ENCODE measurements around the gene TTC7B. TPM values are rescaled to one million over a fixed set of nuclear protein-coding genes. Genes with fewer than 3 reads are reported as not detected.

Gene TTC7B
- total and polyA plus RNA-seq, 2 experiments from 2014 or later, result 5.2 to 28.2 TPM

DNA sequence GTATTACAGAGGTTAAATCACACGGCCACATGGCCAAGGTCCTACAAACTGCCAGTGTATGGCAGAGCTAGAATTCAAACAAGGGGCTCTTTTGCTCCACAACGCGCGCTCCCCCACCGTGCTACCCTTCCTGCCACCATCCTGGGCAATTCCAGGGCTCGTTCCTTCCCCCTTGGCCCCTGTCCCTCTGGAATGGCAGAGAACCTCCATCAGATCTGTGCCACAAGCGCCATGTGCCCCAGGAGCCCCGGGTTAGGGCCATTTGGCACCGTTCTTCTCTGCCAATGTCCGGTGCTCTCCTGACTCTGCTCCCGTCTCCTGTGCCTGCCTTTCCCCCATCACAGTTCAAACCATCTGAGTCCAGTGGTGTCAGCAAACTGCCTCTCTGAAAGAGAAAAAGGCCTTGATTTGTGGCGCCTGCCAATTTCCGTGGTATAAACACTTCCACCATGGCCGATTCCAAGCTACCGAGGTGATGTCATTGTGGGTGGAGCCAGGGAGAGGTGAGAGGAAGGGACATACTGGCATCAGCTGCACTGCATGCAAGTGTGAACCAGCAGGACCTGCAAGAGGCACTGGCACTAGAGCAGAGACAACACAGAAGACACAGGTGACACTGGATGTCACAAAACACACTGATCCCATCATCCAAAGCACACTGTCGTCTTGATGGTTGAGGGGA is 256.3 kb downstream of the TTC7B start:
- no peaks in the 10 kb centered on the region for H3K9me2 ChIP-seq (ENCODE audit: insufficient read depth)
- in situ Hi-C loops (cut with MboI), result no loop called here
- no peak overlapping the region for H2AFZ ChIP-seq
- H3F3A ChIP-seq (ENCODE audit: insufficient read depth), result no peaks in the 10 kb centered on the region
- no peak overlapping the region for H3K9ac ChIP-seq
- H3K79me2 ChIP-seq (ENCODE audit: insufficient read depth), result no peaks in the 10 kb centered on the region
- DNase-seq, result no peak
- H3K4me2 ChIP-seq (ENCODE audit: unreplicated experiment), result no peak overlapping the region
- no peak overlapping the region for H3K4me3 ChIP-seq
- no peaks in the 10 kb centered on the region for H4K20me1 ChIP-seq (ENCODE audit: insufficient read depth)
- TF ChIP-seq EZH2phosphoT487 (IDR thresholded peaks at IDR 0.05; ENCODE audit: insufficient read depth, low read depth), result no peak
- TF ChIP-seq EZH2 (IDR thresholded peaks at IDR 0.05; ENCODE audit: insufficient read depth, poor library complexity, severe bottlenecking), result no peak
- no peaks in the 10 kb centered on the region for H3K9me3 ChIP-seq (ENCODE audit: low read depth)
- H3K4me1 ChIP-seq (ENCODE audit: insufficient read depth), result no peaks in the 10 kb centered on the region
- H3K27ac ChIP-seq, result no peak overlapping the region
- no peaks in the 10 kb centered on the region for H3K36me3 ChIP-seq (ENCODE audit: low read depth)
- 85 to 89% methylated on average over 16 of the region's 16 CpGs for WGBS, 2 experiments (ENCODE audit: low coverage in 1 of 2, low lambda C conversion rate in 2 of 2, missing lambda C conversion rate in 2 of 2)
- H3K27me3 ChIP-seq (replicated peaks; ENCODE audit: insufficient read depth), result no peaks in the 10 kb centered on the region

DNA sequence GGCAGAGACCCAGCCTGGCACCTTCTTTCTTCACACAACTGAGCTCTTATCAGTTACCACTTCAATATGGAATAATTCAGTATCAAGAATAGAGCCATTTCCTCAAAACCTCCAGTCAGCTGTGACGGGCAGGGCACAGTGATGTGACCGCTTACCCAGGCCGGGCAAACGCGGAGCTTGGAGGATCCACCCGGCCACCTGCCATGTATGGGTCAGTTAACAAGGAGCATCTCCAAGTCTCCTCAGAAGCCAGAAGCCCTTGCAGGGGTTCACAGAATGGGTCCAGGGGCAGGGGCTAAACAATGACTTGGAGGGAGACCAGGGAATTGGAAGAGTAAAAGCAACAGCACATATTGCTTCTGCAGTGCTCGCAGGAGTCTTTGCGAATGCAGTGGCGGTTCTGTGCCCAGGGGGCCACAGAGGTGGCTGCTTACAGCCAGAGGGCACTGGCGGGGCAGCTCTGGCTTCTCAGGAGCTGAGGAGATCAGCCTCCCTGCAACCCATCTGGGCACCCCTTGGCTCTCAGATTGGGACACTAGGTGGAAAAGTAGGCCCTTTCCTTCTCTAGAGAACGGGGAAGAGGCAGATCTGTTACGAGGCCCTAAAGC is 257.1 kb downstream of the TTC7B start:
- in situ Hi-C loops (cut with MboI), result no loop called here
- no peaks in the 10 kb centered on the region for H3F3A ChIP-seq (ENCODE audit: insufficient read depth)
- 97 to 98% methylated on average over 12 of the region's 12 CpGs for WGBS, 2 experiments (ENCODE audit: low coverage in 1 of 2, low lambda C conversion rate in 2 of 2, missing lambda C conversion rate in 2 of 2)

DNA sequence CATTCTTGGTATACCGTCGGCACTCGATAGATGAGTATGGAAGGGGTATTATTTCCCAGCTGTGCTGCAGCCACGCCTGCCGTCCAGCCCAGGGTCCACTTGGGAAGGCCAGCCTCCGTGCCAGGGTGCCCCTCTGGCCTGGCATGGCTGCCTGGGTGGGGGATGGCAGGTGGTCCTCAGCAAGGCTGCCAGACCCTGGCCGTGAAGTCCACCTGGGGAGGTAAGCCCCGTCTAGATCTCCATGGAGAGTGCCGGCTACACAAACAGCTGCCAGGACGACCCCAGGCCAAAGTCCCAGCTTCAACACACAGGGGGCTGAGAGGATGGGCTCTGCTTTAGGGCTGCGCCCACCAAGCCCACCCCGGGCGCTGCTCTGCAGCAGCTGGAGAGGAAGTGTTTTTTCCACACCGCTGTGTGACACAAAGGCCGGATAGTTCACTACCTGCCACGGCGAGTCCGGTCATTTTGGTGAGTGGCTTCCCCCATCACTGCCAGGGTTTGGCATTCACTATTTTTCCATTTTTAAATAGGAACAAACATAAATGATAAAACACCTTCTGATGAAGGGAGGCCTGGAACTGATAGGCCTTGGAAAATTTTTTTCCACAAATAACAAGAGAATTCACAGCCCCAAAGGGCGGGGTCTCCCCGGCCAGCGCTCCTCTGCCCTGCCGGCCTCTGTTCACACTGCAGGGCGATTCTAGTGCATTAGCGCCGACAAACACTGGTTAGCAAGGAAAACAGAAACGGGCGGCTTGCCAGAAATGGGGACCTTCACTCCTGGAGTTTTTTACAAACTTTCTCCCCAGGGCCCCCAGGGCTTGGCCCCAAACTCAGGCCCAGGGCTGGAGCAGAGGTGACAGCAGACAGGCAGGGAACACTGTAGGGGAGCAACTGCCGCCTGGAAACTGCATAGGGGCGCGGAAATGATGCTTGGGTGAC is 257.9 kb downstream of the TTC7B start:
- Histone ChIP-seq H3K36me3 (ENCODE audit: low read depth) (no peaks in the 10 kb centered on the region), H3K4me1 (ENCODE audit: insufficient read depth) (no peaks in the 10 kb centered on the region), H3K9me3 (ENCODE audit: low read depth) (no peaks in the 10 kb centered on the region), H3K4me2 (ENCODE audit: unreplicated experiment) (no peak overlapping the region), H3K9me2 (ENCODE audit: insufficient read depth) (no peaks in the 10 kb centered on the region), H3K4me3 (no peak overlapping the region), H3K9ac (no peak overlapping the region), H3F3A (ENCODE audit: insufficient read depth) (no peaks in the 10 kb centered on the region), H4K20me1 (ENCODE audit: insufficient read depth) (no peaks in the 10 kb centered on the region), H3K79me2 (ENCODE audit: insufficient read depth) (no peaks in the 10 kb centered on the region), H3K27ac (no peak overlapping the region), H2AFZ (no peak overlapping the region), H3K27me3 (replicated peaks; ENCODE audit: insufficient read depth) (no peaks in the 10 kb centered on the region)
- 91 to 93% methylated on average over 27 to 29 of the region's 30 CpGs for WGBS, 2 experiments (ENCODE audit: low coverage in 1 of 2, low lambda C conversion rate in 2 of 2, missing lambda C conversion rate in 2 of 2)
- in situ Hi-C loops (cut with MboI), result no loop called here
- no peak for DNase-seq
- no peak for TF ChIP-seq EZH2 (IDR thresholded peaks at IDR 0.05; ENCODE audit: insufficient read depth, poor library complexity, severe bottlenecking)
- no peak for TF ChIP-seq EZH2phosphoT487 (IDR thresholded peaks at IDR 0.05; ENCODE audit: insufficient read depth, low read depth)

More for the DNA sequence above, 257.1 kb downstream of the TTC7B start:
- no peaks in the 10 kb centered on the region for H3K9me2 ChIP-seq (ENCODE audit: insufficient read depth)
- no peak overlapping the region for H3K4me2 ChIP-seq (ENCODE audit: unreplicated experiment)
- no peak overlapping the region for H3K4me3 ChIP-seq
- H3K36me3 ChIP-seq (ENCODE audit: low read depth), result no peaks in the 10 kb centered on the region
- H3K9me3 ChIP-seq (ENCODE audit: low read depth), result no peaks in the 10 kb centered on the region
- TF ChIP-seq EZH2phosphoT487 (IDR thresholded peaks at IDR 0.05; ENCODE audit: insufficient read depth, low read depth), result no peak
- H2AFZ ChIP-seq, result no peak overlapping the region
- no peaks in the 10 kb centered on the region for H4K20me1 ChIP-seq (ENCODE audit: insufficient read depth)
- no peaks in the 10 kb centered on the region for H3K4me1 ChIP-seq (ENCODE audit: insufficient read depth)
- H3K79me2 ChIP-seq (ENCODE audit: insufficient read depth), result no peaks in the 10 kb centered on the region
- no peaks in the 10 kb centered on the region for H3K27me3 ChIP-seq (replicated peaks; ENCODE audit: insufficient read depth)
- no peak for DNase-seq
- H3K9ac ChIP-seq, result no peak overlapping the region
- H3K27ac ChIP-seq, result no peak overlapping the region

DNA sequence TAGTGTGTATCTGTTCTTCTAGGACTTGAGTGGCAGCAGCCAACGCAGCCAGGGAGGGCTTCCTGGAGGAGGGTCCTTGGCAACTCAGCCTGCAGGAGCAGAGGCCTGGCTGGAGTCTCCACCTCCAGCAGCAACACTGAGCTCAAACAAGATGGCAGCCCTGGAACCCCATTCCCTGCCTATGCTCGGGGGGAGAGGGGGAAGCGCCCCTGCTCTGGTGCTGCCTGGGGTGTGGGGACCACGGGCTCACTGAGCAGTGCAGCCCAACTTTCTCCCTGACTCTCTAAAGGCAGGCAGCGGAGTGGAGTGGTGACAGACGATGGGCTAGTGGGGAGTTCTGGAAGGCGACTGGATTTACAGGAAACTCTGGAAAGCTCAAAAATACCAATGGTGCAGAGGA is 258.7 kb downstream of the TTC7B start:
- Histone ChIP-seq H3K27ac (no peak overlapping the region), H3K9ac (no peak overlapping the region), H4K20me1 (ENCODE audit: insufficient read depth) (no peaks in the 10 kb centered on the region), H3K36me3 (ENCODE audit: low read depth) (no peaks in the 10 kb centered on the region), H2AFZ (no peak overlapping the region), H3K9me2 (ENCODE audit: insufficient read depth) (no peaks in the 10 kb centered on the region), H3K79me2 (ENCODE audit: insufficient read depth) (no peaks in the 10 kb centered on the region), H3F3A (ENCODE audit: insufficient read depth) (no peaks in the 10 kb centered on the region), H3K4me2 (ENCODE audit: unreplicated experiment) (no peak overlapping the region), H3K4me3 (no peak overlapping the region), H3K4me1 (ENCODE audit: insufficient read depth) (no peaks in the 10 kb centered on the region), H3K9me3 (ENCODE audit: low read depth) (no peaks in the 10 kb centered on the region), H3K27me3 (replicated peaks; ENCODE audit: insufficient read depth) (no peaks in the 10 kb centered on the region)
- in situ Hi-C loops (cut with MboI), result no loop called here
- DNase-seq, result no peak
- TF ChIP-seq EZH2phosphoT487 (IDR thresholded peaks at IDR 0.05; ENCODE audit: insufficient read depth, low read depth) (no peak), EZH2 (IDR thresholded peaks at IDR 0.05; ENCODE audit: insufficient read depth, poor library complexity, severe bottlenecking) (no peak)
- 97 to 99% methylated on average over 7 of the region's 7 CpGs for WGBS, 2 experiments (ENCODE audit: low coverage in 1 of 2, low lambda C conversion rate in 2 of 2, missing lambda C conversion rate in 2 of 2)
